Panc1 (cell line): ENCODE results near the gene PLS3. TPM values are rescaled to one million over a fixed set of nuclear protein-coding genes. Genes with fewer than 3 reads are reported as not detected.

Experiments used
- ATAC-seq: fragments of 200-7000 bp; cut with Tn5 transposase; 2 replicates; pipeline ENCODE4 v1.9.1; 2020; ENCODE audit warnings: mild to moderate bottlenecking, moderate library complexity
- BruUV-seq: library from RNA; stranded (reverse); fragments of 400-500 nt; replicated peaks from 2 replicates; lab custom pipeline; 2021; lab: Mats Ljungman, UMichigan
- CTCF ChIA-PET: fragments of 300-600 bp; sonication (Branson Sonifier 250); formaldehyde crosslinking; loops from one replicate; lab custom pipeline; 2022; ENCODE audit warnings: antibody characterized with exemption; lab: Charles Lee
- POLR2A ChIA-PET: fragments of 300-600 bp; sonication (Branson Sonifier 250); formaldehyde crosslinking; loops from one replicate; lab custom pipeline; 2022; ENCODE audit warnings: antibody characterized with exemption; lab: Charles Lee
- DNase-seq: peaks from one replicate; pipeline ENCODE4 v3.0.0-alpha.2; 2010; ENCODE audit warnings: low read depth, low spot score
- H3K27ac ChIP-seq: 2 replicates; pipeline ENCODE4 v1.5.1; 2011; ENCODE audit warnings: mild to moderate bottlenecking, low read length, inconsistent platforms
- H3K27me3 ChIP-seq: fragments of 200-500 bp; sonication (Bioruptor generic); 2 replicates; pipeline ENCODE4 v1.6.0; 2014; ENCODE audit warnings: low read length, inconsistent platforms; ENCODE audit not compliant: control insufficient read depth, insufficient read depth
- H3K36me3 ChIP-seq: fragments of 200-500 bp; sonication (Bioruptor generic); 2 replicates; pipeline ENCODE4 v1.5.1; 2014; ENCODE audit warnings: inconsistent platforms, mild to moderate bottlenecking, low read length, moderate library complexity; ENCODE audit not compliant: control insufficient read depth, insufficient read depth
- H3K4me1 ChIP-seq: 2 replicates; pipeline ENCODE4 v1.5.1; 2011; ENCODE audit warnings: inconsistent platforms, mild to moderate bottlenecking, low read length, moderate library complexity; ENCODE audit not compliant: control insufficient read depth, insufficient read depth
- H3K4me3 ChIP-seq, 2 experiments: 2 replicates each; pipeline ENCODE4 v1.5.1; 2011 to 2012; ENCODE audit warnings: low read depth in 2 of 2, low read length in 2 of 2, mild to moderate bottlenecking in 2 of 2, inconsistent platforms in 1 of 2, moderate library complexity in 1 of 2
- H3K9me3 ChIP-seq: fragments of 200-500 bp; sonication (Bioruptor generic); 2 replicates; pipeline ENCODE4 v1.5.1; 2014; ENCODE audit warnings: low read depth, mild to moderate bottlenecking, inconsistent platforms, low read length, moderate library complexity; ENCODE audit not compliant: control insufficient read depth, insufficient read depth
- POLR2AphosphoS5 ChIP-seq: IDR thresholded peaks from 2 replicates; pipeline ENCODE4 v1.6.1; 2012; ENCODE audit warnings: mild to moderate bottlenecking, low read depth, low read length, moderate library complexity
- SIN3A ChIP-seq: IDR thresholded peaks from 2 replicates; pipeline ENCODE4 v1.6.1; 2012; ENCODE audit warnings: low read depth, mild to moderate bottlenecking, low read length, moderate library complexity, borderline replicate concordance; ENCODE audit not compliant: insufficient read depth
- TCF7L2 ChIP-seq: IDR thresholded peaks from 2 replicates; pipeline ENCODE4 v1.6.1; 2011; ENCODE audit warnings: mild to moderate bottlenecking, low read depth, low read length, inconsistent platforms
- in situ Hi-C: cut with HindIII; loops from 2 replicates; pipeline ENCODE4 v1.10.0; 2016; ENCODE audit warnings: low sequenced_read_pairs, low pct_unique_long_range_greater_than_20kb
- intact Hi-C: fragments of 100-400 bp; cut with micrococcal nuclease; formaldehyde crosslinking; loops from one replicate; pipeline ENCODE4 v1.10.0; 2022; ENCODE audit not compliant: unreplicated experiment
- total RNA-seq: library from RNA; stranded (reverse); gene quantifications from one replicate; pipeline ENCODE4 v1.2.1, GENCODE V29; 2021; ENCODE audit not compliant: unreplicated experiment
- TF ChIP-seq, protein P1 (sequence below): fragments of 450-650 bp; IDR thresholded peaks from 2 replicates; pipeline ENCODE4 v1.5.1; 2017; ENCODE audit warnings: mild to moderate bottlenecking
- TF ChIP-seq, protein P2 (sequence below), 2 experiments: IDR thresholded peaks; 2 replicates each; pipeline ENCODE4 v1.6.1; 2011 to 2012; ENCODE audit warnings: low read depth in 2 of 2, control low read depth in 1 of 2, low read length in 1 of 2, mild to moderate bottlenecking in 1 of 2, moderate library complexity in 1 of 2; ENCODE audit not compliant: insufficient read depth in 1 of 2

The PLS3 gene
- total RNA-seq, 1 experiment from 2014 or later = 164 TPM

DNA sequence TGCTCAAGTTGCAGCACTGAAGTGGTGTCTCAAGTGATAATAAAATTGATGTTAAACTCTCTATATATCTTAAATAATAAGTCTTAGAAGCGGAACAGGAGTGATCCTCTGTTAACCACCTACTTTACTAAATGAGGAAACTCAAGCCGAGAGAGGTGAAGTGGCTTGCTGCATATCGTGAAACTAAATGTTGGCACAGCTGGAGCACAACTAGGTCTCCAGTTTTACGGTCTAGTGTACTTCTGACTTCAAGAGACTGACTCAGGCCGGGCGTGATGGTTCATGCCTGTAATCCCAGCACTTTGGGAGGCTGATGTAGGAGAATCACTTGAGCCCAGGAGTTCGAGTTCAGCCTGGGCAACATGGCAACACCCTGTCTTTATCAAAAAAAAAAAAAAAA is 35.5 kb upstream of the PLS3 start:
- POLR2A ChIA-PET = no interaction called here

DNA sequence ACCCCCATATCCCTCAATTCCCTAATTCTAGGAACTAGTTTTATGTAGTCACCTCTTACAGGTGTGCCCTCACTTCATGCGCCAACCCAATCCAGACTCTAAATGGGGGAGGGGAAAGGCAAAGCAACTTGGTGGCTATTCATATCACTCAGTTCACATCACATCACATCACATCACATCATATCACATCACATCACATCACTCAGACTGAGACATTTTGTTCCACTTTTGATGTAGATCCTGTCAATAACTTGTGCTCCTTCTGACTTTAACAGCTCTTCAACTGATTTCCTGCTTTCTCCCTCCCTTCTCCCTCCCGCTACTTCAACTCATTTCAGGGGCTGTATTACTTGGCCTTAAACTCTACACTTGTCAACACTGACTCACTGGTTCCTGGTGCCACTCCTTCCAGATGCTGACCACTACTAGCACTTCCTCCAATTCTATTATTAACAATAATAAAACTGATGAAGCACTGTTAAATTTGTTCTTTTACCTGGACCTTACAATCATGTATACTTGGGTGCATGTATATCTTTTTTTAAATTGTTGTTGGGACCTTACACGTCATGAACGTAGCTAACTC is 29.1 kb upstream of the PLS3 start:
- POLR2A ChIA-PET = no interaction called here
- TF ChIP-seq POLR2AphosphoS5 (no peak), TCF7L2 (no peak), SIN3A (no peak)
- TF ChIP-seq, protein P1, sequence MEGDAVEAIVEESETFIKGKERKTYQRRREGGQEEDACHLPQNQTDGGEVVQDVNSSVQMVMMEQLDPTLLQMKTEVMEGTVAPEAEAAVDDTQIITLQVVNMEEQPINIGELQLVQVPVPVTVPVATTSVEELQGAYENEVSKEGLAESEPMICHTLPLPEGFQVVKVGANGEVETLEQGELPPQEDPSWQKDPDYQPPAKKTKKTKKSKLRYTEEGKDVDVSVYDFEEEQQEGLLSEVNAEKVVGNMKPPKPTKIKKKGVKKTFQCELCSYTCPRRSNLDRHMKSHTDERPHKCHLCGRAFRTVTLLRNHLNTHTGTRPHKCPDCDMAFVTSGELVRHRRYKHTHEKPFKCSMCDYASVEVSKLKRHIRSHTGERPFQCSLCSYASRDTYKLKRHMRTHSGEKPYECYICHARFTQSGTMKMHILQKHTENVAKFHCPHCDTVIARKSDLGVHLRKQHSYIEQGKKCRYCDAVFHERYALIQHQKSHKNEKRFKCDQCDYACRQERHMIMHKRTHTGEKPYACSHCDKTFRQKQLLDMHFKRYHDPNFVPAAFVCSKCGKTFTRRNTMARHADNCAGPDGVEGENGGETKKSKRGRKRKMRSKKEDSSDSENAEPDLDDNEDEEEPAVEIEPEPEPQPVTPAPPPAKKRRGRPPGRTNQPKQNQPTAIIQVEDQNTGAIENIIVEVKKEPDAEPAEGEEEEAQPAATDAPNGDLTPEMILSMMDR = no peak
- TF ChIP-seq, protein P2, sequence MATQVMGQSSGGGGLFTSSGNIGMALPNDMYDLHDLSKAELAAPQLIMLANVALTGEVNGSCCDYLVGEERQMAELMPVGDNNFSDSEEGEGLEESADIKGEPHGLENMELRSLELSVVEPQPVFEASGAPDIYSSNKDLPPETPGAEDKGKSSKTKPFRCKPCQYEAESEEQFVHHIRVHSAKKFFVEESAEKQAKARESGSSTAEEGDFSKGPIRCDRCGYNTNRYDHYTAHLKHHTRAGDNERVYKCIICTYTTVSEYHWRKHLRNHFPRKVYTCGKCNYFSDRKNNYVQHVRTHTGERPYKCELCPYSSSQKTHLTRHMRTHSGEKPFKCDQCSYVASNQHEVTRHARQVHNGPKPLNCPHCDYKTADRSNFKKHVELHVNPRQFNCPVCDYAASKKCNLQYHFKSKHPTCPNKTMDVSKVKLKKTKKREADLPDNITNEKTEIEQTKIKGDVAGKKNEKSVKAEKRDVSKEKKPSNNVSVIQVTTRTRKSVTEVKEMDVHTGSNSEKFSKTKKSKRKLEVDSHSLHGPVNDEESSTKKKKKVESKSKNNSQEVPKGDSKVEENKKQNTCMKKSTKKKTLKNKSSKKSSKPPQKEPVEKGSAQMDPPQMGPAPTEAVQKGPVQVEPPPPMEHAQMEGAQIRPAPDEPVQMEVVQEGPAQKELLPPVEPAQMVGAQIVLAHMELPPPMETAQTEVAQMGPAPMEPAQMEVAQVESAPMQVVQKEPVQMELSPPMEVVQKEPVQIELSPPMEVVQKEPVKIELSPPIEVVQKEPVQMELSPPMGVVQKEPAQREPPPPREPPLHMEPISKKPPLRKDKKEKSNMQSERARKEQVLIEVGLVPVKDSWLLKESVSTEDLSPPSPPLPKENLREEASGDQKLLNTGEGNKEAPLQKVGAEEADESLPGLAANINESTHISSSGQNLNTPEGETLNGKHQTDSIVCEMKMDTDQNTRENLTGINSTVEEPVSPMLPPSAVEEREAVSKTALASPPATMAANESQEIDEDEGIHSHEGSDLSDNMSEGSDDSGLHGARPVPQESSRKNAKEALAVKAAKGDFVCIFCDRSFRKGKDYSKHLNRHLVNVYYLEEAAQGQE (IDR thresholded peaks at IDR 0.05; ENCODE audit: insufficient read depth in 1 of 2, low read depth in 2 of 2, low read length in 1 of 2) = no peak
- no peak for ATAC-seq
- Histone ChIP-seq H3K4me3 (no peak overlapping the region), H3K27me3 (no peaks in the 10 kb centered on the region), H3K4me1 (no peaks in the 10 kb centered on the region), H3K27ac (no peak overlapping the region), H3K36me3 (no peaks in the 10 kb centered on the region), H3K9me3 (no peaks in the 10 kb centered on the region)
- in situ Hi-C loops (no loop called here), intact Hi-C loops (no loop called here)
- BruUV-seq = no TSS peak
- no peak for DNase-seq
- CTCF ChIA-PET = no interaction called here

More for the DNA sequence above, 35.5 kb upstream of the PLS3 start:
- TF ChIP-seq, protein P1 = no peak
- TF ChIP-seq TCF7L2 = no peak
- no peak for TF ChIP-seq POLR2AphosphoS5
- TF ChIP-seq, protein P2 (IDR thresholded peaks at IDR 0.05; ENCODE audit: insufficient read depth in 1 of 2, low read depth in 2 of 2, low read length in 1 of 2) = no peak
- TF ChIP-seq SIN3A = no peak
- Histone ChIP-seq H3K36me3 (no peaks in the 10 kb centered on the region), H3K27ac (no peak overlapping the region), H3K27me3 (no peaks in the 10 kb centered on the region), H3K4me3 (no peak overlapping the region), H3K9me3 (no peaks in the 10 kb centered on the region), H3K4me1 (no peaks in the 10 kb centered on the region)
- DNase-seq (no peak), ATAC-seq (no peak)
- CTCF ChIA-PET = no interaction called here
- BruUV-seq = no TSS peak
- intact Hi-C loops = no loop called here
- in situ Hi-C loops = no loop called here
